ENCODE results near the gene WTAP.
"Not testable (repeated sequence)": the region's sequence is repeated elsewhere in the genome, so short reads cannot be mapped to it uniquely, and the experiment has no call there.

WTAP gene

DNA sequence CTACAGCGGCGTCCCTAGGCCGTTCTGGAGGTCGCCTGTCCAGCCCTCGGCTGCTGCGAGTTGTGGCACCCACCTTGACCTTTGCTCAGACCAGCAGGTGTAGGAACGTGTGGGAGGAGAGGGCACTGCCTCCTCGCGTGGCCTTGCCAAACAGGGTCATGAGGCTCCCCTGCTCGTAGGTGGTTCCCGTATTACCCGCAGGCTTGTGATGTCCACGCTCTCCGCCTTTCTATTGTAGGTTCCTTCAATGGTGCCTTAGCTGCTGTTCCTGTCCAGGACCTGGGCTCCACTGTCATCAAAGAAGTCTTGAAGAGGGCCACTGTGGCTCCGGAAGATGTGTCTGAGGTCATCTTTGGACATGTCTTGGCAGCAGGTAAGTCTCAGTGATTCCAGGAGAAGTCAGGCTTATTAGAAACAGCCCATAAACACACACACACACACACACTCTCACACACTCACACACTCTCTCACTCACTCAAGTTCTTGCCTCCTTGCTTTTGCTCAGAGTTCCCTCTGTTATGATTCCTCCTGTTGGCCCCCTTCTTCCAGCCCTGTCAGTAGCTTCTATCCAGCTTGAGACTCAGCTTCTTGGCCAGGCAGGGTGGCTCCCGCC, 35.5 kb downstream of the WTAP start:
- no peak for DNase-seq

DNA sequence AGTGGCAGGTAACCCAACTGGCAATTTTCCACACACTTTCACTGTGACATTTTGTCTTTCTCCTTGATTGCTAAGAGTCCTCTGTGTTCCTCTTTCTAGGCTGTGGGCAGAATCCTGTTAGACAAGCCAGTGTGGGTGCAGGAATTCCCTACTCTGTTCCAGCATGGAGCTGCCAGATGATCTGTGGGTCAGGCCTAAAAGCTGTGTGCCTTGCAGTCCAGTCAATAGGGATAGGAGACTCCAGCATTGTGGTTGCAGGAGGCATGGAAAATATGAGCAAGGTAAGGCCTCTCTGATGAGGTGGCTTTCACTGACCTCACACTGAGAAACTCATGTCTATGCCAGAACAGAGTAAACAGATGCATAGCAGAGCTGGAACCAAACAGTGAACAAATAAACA, 39.6 kb downstream of the WTAP start:
- DNase-seq, result no peak

DNA sequence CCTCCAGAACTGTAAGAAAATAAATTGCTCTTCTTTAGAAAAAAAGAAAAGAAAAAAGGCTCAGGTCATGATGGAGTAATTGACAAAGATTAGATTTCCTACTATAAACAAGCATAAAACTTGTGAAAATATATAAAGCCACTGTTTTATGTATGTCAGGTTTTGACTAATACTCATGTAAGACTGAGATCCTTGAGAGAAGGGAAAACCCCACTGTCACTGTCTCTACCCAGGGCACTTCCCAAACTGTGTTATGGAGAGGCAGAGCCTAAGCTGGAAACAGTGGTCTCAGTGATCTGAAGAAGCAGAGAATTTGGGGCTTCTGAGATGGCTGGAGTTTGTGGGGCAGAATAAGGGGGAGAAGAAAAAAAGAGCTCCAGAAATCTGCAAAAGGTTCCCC, 42.2 kb downstream of the WTAP start:
- DNase-seq, result no peak

DNA sequence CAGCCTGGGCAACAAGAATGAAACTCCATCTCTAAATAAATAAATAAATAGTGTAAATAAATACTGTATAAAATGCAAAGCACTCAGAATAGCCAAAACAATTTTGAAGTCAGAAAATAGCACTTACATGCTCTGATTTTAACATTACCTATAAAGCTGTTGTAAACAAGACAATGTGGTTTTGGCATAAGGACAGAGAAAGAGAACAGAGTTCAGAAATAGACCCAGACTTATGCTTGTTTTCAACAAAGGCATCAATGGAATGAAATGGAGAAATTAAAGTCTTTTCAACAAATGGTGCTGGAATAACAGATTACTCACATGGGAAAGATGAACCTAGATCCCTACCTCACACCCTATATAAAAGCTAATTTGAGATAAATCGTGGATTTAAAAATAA, 44.9 kb downstream of the WTAP start:
- no peak for DNase-seq

DNA sequence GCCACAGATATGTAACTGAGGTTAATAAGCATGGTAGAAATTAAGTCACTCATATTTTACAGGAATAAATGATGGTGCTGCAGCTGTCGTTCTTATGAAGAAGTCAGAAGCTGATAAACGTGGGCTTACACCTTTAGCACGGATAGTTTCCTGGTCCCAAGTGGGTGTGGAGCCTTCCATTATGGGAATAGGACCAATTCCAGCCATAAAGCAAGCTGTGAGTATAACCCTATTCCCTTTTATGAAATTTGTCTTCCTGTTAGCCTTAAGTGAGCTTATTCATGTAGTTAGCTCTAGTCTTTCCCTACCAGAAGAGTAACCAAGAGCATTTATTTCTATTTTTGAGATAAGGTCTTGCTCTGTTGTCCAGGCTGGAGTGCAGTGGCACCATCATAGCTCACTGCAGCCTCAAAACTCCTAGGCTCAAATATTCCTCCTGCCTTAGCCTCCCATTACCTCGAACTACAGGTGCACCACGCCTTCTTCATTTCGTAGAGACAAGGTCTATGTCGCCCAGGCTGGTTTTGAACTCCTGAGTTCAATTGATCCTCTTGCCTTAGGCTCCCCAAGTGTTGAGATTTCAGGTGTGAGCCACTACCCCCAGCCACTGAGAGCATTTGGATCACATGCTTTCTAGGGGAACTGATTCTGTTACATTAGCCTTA, 50.1 kb downstream of the WTAP start:
- no peak for DNase-seq

DNA sequence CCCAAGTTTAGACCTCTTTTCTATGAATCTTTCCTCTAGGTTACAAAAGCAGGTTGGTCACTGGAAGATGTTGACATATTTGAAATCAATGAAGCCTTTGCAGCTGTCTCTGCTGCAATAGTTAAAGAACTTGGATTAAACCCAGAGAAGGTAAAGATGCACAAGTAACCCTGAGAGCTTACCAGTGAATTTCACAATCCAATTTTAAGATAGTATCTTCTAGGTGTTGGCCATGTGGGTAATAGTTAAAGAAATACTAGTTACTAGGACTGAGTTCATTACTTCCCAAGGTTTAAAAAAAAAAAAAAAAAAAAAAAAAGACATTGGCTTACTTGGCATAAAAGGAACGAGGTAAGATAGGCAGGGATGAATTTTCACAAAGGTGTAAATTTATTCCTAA, 50.8 kb downstream of the WTAP start:
- DNase-seq, result no peak

DNA sequence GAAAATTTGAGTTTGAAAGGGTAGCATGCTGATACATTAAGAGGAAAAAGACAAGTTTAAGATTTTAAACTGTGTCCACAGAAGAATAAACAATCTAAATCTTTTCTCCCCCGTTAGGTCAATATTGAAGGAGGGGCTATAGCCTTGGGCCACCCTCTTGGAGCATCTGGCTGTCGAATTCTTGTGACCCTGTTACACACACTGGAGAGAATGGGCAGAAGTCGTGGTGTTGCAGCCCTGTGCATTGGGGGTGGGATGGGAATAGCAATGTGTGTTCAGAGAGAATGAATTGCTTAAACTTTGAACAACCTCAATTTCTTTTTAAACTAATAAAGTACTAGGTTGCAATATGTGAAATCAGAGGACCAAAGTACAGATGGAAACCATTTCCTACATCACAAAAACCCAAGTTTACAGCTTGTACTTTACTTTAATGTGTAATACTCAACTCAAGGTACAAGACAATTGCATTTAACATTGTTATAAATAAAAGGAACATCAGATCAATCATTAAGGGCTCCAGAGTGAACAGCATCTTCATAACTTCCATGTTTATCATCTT, 51.3 kb downstream of the WTAP start:
- no peak for DNase-seq

DNA sequence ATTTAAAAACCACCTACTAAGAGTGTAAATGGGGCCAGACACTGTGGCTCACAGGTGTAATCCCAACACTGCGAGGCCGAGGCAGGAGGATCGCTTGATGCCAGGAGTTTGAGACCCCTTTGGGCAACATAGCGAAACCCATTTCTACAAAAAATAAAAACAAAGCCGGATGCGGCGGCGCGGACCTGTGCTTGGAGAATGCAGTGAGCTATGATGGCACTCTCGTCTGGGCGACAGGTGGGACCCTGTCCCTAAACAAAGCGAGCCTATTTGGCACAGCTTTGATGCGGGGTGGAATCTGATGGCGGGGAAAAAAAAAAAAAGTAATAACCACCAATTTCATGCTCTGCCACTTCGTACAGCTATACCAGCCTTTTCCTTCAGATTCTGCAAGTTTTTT, 61.0 kb downstream of the WTAP start:
- no peak for DNase-seq

DNA sequence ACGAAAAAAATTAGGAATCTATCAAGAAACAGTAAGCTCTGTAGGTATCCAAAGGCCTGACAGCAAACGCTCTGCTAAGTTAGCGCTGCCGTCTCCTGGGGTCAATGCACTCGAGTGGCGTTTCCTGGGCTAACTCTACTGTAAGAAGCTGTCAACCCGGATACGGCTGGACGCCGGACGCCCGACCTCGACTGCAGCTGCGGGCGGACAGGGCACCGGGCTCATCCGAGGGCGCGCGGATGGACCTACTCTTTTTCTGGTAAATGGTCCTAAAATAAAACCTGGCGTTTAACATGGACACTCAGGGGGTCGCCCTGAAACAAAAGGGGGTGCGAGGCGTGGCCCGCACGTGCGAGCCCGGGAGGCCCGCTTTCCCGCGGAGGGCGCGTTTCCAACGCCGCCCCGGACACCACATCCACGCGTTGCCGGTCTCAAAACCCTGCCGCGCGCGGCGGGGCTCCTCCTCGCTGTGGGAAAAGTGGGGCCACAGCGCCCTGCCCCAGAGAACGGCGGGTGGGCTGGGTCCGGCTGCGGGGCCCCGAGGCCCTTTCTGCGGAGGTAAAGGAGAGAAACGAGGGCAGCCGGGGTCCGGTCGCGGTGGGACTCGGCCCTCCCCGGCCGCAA, 61.6 kb downstream of the WTAP start:
- peak; percentile 37 for DNase-seq

DNA sequence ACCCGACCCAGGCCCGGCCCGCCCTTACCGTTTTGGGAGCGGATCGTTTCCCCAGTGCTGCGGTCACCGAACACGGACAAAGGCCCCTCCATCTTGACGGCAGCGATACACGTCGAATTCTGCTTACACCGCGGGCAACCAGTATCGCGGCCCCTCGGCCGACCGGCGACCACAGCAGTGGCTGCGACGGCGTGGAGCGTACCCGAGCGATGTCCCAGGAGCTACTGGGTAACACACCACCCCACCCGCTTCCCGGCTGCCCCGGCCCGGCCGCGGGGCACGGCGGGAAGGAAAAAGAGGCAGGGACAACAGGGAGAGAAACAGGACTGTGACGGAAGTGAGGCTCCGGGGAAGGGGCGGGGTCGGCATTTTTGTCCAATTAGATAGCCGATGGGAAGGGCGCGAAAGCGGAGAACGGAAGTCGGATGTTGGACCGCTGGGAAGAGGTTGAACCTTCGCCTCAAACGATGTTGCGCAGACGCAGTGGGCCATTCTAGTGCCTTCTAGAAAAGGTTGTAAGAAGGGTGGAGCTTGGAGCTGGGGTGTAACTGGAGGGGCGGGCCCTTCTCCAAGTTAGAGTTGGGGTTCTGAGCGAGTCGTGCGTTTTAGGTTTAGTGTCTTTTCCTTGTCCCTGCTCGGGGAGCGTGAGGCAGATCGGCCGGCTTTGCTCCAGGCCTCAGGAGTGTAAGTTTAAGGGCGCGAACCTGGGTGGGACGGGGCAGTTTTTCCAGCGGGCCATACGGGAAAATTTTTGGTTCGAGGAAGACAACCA, 62.3 kb downstream of the WTAP start, which contains the start of gene TCP1:
TSS of gene TCP1 (minus strand) at position 226 of the 772 bp plus-strand sequence. CDS start at position 92, 134 bp downstream.
- DNase-seq, result peak; percentile 100

DNA sequence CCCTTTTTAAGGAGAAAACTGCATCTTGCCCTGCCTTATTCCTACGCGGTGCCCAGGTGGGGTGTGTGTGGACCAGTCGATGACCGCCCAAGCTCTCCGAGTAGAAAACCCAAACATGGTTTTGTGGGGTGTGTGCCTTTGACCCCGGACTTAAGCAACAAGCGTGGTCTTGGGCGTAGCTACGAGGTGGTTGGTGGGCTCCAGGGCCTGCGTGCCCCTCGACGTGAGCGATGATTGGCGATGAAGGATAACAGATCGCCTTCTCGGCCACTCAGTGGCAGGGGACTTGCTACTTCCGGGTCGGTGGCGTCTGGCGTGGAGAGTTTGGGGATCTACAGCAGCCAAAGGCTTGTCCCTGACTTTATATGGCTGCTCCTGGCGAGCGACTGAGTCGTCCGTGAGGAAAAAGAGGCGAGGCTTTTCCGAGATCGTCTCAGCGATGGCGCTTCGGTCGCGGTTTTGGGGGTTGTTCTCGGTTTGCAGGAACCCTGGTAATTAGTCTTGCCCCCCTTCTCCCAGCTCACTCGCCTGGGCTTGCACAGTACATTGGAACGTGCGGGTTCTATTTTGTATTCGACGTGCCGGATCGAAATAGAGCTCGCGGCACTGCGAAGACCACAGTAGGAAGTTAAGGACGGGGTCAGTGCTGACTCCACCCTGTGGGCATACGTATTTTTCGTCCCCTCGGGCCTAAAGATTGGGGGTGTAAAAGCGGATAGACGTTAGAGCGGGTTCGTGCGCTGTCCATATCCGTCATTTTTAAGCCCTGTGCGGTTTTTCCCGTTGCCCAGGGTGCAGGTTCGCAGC, 63.0 kb downstream of the WTAP start, which contains the start of gene MRPL18:
TSS of gene MRPL18 (plus strand) at position 319 of the 807 bp plus-strand sequence. CDS start at position 440, 121 bp downstream.
- DNase-seq, result peak; percentile 100

DNA sequence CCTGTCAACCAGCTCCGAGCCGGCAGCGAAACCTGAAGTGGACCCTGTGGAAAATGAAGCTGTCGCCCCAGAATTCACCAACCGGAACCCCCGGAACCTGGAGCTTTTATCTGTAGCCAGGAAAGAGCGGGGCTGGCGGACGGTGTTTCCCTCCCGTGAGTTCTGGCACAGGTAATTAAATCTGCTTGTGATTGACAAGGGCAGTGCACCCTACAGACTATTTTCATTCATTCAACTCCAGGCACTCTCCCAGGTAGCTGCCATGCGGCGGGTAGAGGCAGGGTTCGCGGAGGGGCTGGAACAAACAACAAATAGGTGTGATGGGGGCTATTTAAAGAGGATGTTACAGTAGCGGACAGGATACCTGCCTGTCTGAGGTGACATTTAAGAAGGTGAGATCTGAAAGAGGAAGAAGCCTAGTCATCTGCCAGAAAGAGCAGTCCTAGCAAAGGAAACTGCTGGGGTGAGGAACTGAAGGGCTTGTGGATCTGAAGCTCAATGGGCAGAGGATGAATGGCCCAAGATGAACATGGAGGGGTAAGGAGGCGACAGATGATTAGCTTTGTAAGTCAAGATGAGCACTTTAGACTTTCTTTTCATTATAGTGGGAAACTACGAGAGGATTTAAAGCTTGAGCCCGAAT, 63.8 kb downstream of the WTAP start:
- DNase-seq, result peak; percentile 41

DNA sequence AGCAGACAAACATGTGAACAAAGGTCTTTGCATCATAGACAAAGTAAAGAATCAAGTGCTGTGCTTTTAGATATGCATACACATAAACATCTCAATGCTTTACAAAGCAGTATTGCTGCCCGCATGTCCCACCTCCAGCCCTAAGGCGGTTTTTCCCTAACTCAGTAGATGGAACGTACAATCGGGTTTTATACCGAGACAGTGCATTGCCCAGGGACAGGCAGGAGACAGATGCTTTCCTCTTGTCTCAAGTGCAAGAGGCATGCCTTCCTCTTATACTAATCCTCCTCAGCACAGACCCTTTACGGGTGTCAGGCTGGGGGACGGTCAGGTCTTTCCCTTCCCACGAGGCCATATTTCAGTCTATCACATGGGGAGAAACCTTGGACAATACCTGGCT, 67.7 kb downstream of the WTAP start:
- DNase-seq, result not testable (repeated sequence)

DNA sequence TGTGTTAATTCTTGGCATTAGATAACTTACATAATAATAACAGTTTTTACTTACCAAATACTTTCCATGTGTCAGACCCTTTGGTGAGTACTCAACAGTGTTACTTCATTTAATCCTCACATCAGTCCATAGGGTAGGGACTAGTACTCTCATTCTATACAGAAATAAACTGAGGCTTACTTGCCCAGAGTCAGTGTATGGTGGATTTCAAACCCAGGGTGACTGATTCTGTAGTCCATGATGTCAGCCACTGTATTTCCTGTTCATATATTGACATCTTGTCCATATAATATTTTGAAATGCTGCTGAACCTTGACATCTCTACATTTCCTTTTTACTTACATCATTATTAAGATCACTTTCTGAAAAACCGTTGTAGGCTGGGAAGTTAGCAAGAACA, 70.2 kb downstream of the WTAP start:
- no peak for DNase-seq

DNA sequence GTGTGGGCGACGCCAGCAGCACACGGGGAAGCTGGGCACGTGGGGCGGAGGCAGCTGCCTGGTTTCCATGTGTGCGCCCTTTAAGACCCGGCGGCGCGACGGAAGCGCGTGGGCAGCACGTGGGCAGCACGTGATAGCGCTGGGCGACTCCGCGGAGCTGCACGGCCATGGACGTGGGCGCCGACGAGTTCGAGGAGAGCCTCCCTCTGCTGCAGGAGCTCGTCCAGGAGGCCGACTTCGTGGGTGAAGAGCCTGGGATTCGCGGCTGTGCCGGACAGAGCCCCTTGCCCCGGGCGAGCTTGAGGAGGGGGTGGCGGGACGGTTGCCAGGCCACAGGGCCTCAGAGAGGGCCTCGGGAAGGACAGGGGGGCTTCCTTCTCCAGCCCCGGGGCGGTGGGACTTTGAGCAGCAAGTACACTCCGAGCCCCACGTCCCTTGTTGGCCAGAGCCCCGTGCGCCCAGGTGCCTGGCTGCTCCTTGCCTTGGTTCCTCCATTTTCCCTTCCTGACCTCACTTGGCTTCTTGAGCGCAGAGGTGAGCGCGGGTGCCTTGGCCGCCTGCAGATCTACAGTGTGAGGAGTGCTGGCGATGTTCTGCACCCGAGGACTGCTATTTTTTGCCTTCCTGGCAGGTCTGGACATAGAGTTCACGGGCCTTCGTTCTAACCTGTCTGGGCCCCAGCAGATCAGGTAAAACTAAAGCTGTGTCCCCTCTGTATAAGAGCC, 73.0 kb downstream of the WTAP start, which contains the start of gene PNLDC1:
TSS of gene PNLDC1 (plus strand) at position 136 of the 725 bp plus-strand sequence. CDS start at position 168, 32 bp downstream.
- no peak for DNase-seq

DNA sequence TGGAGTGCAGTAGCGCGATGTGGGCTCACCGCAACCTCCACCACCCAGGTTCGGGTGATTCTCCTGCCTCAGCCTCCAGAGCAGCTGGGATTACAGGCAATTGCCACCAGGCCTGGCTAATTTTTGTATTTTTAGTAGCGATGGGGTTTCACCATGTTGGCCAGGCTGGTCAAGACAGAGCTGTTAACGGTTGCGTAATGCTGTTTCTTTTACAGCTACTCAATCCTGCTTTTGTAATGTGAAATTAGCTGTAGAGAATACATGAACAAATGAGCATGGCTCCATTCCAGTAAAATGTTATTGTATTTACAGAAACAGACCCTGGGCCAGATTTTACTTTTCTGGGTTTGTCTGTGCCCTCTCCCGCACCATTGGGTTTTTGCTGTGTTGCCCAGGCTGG, 74.6 kb downstream of the WTAP start:
- DNase-seq, result no peak

DNA sequence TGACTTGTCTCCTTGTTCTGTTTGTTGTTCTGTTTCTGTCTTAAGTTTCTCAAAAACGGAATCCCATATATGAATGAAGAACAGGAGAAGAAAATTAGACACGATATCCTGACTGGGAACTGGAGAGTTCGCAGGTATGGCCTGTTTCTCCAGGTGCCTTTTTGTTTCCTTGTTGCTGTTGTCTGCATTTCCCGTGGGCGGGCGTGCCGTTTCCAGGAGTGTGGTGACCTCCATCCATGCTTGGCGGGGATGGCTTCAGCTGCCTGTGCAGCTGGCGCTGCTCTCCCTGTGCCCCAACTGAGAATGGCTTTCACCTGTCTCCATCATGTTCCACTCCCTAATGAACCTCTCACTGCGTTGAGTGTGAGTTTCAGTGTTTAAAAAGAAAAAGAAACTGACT, 77.2 kb downstream of the WTAP start:
- DNase-seq, result no peak

DNA sequence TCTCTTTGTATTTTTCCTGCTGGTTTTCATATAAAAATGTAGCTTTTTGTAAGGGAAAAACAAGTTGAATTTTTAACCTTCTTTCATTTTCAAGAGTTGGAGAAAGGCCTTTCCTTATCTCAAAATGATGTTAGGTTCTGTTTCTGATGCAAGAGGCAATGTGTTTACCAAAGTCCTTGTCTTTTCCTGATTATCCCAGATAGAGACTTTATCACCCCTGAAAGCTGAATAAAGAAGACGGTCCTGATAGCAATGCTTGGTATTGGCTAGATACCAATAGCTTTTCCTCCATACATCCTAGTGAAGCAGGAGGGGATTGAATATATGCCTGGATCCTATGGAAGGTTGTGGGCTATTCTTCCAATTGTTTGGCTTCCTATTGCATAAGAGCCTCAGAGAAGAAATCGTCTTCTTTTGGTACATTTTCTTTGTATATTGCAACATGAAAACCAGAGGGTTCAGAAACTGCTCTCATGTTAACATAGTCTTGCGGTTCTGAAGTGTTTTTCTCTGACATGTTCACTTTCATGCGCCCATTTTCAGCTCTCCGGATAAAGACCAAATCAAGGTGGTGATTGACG, 78.2 kb downstream of the WTAP start:
- DNase-seq, result no peak
